HUES64 (cell line): ENCODE results near the gene AP3S2.
"Not testable (repeated sequence)": the region's sequence is repeated elsewhere in the genome, so short reads cannot be mapped to it uniquely, and the experiment has no call there.

Experiments
- H3K27ac ChIP-seq: 2 replicates; pipeline ENCODE4 v1.7.0; 2013; ENCODE audit warnings: low read depth, low read length, inconsistent platforms
- H3K27me3 ChIP-seq: 2 replicates; pipeline ENCODE4 v1.6.1; 2013; ENCODE audit warnings: mild to moderate bottlenecking, low read length; ENCODE audit not compliant: insufficient read depth
- H3K36me3 ChIP-seq: 2 replicates; pipeline ENCODE4 v1.6.1; 2013; ENCODE audit warnings: mild to moderate bottlenecking, low read length; ENCODE audit not compliant: insufficient read depth
- H3K4me1 ChIP-seq: 2 replicates; pipeline ENCODE4 v1.6.1; 2013; ENCODE audit warnings: mild to moderate bottlenecking, low read length, moderate library complexity; ENCODE audit not compliant: insufficient read depth
- H3K4me3 ChIP-seq: 2 replicates; pipeline ENCODE4 v1.5.1; 2013; ENCODE audit warnings: mild to moderate bottlenecking, low read length, moderate library complexity
- H3K9ac ChIP-seq: 2 replicates; pipeline ENCODE4 v1.6.1; 2013; ENCODE audit warnings: mild to moderate bottlenecking, low read depth, low read length
- H3K9me3 ChIP-seq: 2 replicates; pipeline ENCODE4 v1.6.1; 2013; ENCODE audit warnings: low read depth, low read length; ENCODE audit not compliant: insufficient read depth
- WGBS: fragments of 150-250, 120-280 bp; methylation state at CpG from one replicate; pipeline ENCODE4 v1.1.7; 2013; ENCODE audit warnings: missing lambda C conversion rate; 5-methylcytosine and 5-hydroxymethylcytosine counted together

Gene AP3S2

GRCh38 chr15:89792106-89792805 lies 101.5 kb downstream of the AP3S2 start:
- Histone ChIP-seq H3K9me3 (0 out of 2 replicates have a peak, but pooled peaks cover 6% of the 10 kb centered on the region), H3K4me1 (no peaks in the 10 kb centered on the region), H3K27me3 (no peaks in the 10 kb centered on the region), H3K9ac (no peak overlapping the region), H3K27ac (no peak overlapping the region), H3K36me3 (no peaks in the 10 kb centered on the region), H3K4me3 (no peak overlapping the region)
- WGBS = 92% methylated on average over 22 of the region's 22 CpGs

- Histone ChIP-seq H3K27me3 (no peaks in the 10 kb centered on the region), H3K4me3 (no peak overlapping the region), H3K4me1 (no peaks in the 10 kb centered on the region), H3K9ac (no peak overlapping the region), H3K27ac (no peak overlapping the region), H3K9me3 (0 out of 2 replicates have a peak, but pooled peaks cover 6% of the 10 kb centered on the region), H3K36me3 (no peaks in the 10 kb centered on the region)
- WGBS = 94% methylated on average over 16 of the region's 16 CpGs
These were observed 103.1 kb downstream of the AP3S2 start for GRCh38 chr15:89790661-89791060.

GRCh38 chr15:89790206-89790605 lies 103.6 kb downstream of the AP3S2 start:
- Histone ChIP-seq H3K9ac (no peak overlapping the region), H3K27ac (no peak overlapping the region), H3K27me3 (no peaks in the 10 kb centered on the region), H3K4me3 (no peak overlapping the region), H3K4me1 (no peaks in the 10 kb centered on the region), H3K36me3 (no peaks in the 10 kb centered on the region), H3K9me3 (0 out of 2 replicates have a peak, but pooled peaks cover 6% of the 10 kb centered on the region)
- WGBS = 93% methylated on average over 9 of the region's 10 CpGs

- H3K9ac ChIP-seq, H3K4me1 ChIP-seq, H3K4me3 ChIP-seq, H3K27me3 ChIP-seq, H3K27ac ChIP-seq, H3K9me3 ChIP-seq, H3K36me3 ChIP-seq: not testable (repeated sequence)
- WGBS = 95% methylated on average over 3 of the region's 4 CpGs
These were observed 105.2 kb downstream of the AP3S2 start for GRCh38 chr15:89788585-89788984.

GRCh38 chr15:89787944-89788343 lies 105.8 kb downstream of the AP3S2 start:
- Histone ChIP-seq H3K27ac (no peak overlapping the region), H3K4me3 (no peak overlapping the region), H3K36me3 (no peaks in the 10 kb centered on the region), H3K9ac (no peak overlapping the region), H3K4me1 (peaks cover 9% of the 10 kb centered on the region; the same call in 1 of the 2 replicates), H3K9me3 (0 out of 2 replicates have a peak, but pooled peaks cover 6% of the 10 kb centered on the region), H3K27me3 (no peaks in the 10 kb centered on the region; the same call in 1 of the 2 replicates)
- WGBS = 87% methylated on average over 3 of the region's 3 CpGs

- peaks cover 18% of the 10 kb centered on the region for H3K4me1 ChIP-seq
- no peaks in the 10 kb centered on the region for H3K36me3 ChIP-seq
- H3K9ac ChIP-seq = no peak overlapping the region
- H3K27me3 ChIP-seq = no peaks in the 10 kb centered on the region; the same call in 1 of the 2 replicates
- H3K27ac ChIP-seq = no peak overlapping the region
- 0 out of 2 replicates have a peak, but pooled peaks cover 6% of the 10 kb centered on the region for H3K9me3 ChIP-seq
- H3K4me3 ChIP-seq = no peak overlapping the region
These were observed 108.0 kb downstream of the AP3S2 start for GRCh38 chr15:89785774-89786140.

GRCh38 chr15:89785064-89785773 lies 108.6 kb downstream of the AP3S2 start:
- H3K9me3 ChIP-seq = 0 out of 2 replicates have a peak, but pooled peaks cover 6% of the 10 kb centered on the region
- 88% methylated on average over 13 of the region's 13 CpGs for WGBS
- H3K27me3 ChIP-seq = no peaks in the 10 kb centered on the region; the same call in 1 of the 2 replicates
- H3K27ac ChIP-seq = no peak overlapping the region
- no peaks in the 10 kb centered on the region for H3K36me3 ChIP-seq
- H3K4me3 ChIP-seq = no peak overlapping the region
- H3K4me1 ChIP-seq = peaks cover 18% of the 10 kb centered on the region
- H3K9ac ChIP-seq = no peak overlapping the region

- H3K4me1 ChIP-seq = peaks cover 18% of the 10 kb centered on the region
- H3K36me3 ChIP-seq = no peaks in the 10 kb centered on the region
- no peak overlapping the region for H3K27ac ChIP-seq
- H3K4me3 ChIP-seq = no peak overlapping the region
- no peak overlapping the region for H3K9ac ChIP-seq
- 0 out of 2 replicates have a peak, but pooled peaks cover 6% of the 10 kb centered on the region for H3K9me3 ChIP-seq
- H3K27me3 ChIP-seq = no peaks in the 10 kb centered on the region; the same call in 1 of the 2 replicates
- WGBS = 86% methylated on average over 7 of the region's 7 CpGs
These were observed 109.2 kb downstream of the AP3S2 start for GRCh38 chr15:89784686-89784960.

GRCh38 chr15:89783861-89784685 lies 109.7 kb downstream of the AP3S2 start:
- WGBS = 68% methylated on average over 15 of the region's 15 CpGs
- 0 out of 2 replicates have a peak, but pooled peaks cover 6% of the 10 kb centered on the region for H3K9me3 ChIP-seq
- H3K27me3 ChIP-seq = no peaks in the 10 kb centered on the region; the same call in 1 of the 2 replicates
- H3K27ac ChIP-seq = no peak overlapping the region
- H3K4me3 ChIP-seq = no peak overlapping the region
- H3K4me1 ChIP-seq = peaks cover 18% of the 10 kb centered on the region
- H3K36me3 ChIP-seq = no peaks in the 10 kb centered on the region
- H3K9ac ChIP-seq = no peak overlapping the region

GRCh38 chr15:89783111-89783860 lies 110.5 kb downstream of the AP3S2 start:
- Histone ChIP-seq H3K4me1 (peaks cover 18% of the 10 kb centered on the region), H3K9ac (no peak overlapping the region)

More at GRCh38 chr15:89783111-89783860, 110.5 kb downstream of the AP3S2 start:
- Histone ChIP-seq H3K27me3 (peaks cover 6% of the 10 kb centered on the region), H3K36me3 (no peaks in the 10 kb centered on the region), H3K27ac (no peak overlapping the region), H3K9me3 (0 out of 2 replicates have a peak, but pooled peaks cover 4% of the 10 kb centered on the region), H3K4me3 (no peak overlapping the region)
- 41% methylated on average over 12 of the region's 14 CpGs for WGBS
